ENCODE data around the gene FLYWCH1. TPM values are rescaled to one million over a fixed set of nuclear protein-coding genes. Genes with fewer than 3 reads are reported as not detected.

The FLYWCH1 gene
- total RNA-seq, 1 experiment from 2014 or later: 12.5 TPM

DNA sequence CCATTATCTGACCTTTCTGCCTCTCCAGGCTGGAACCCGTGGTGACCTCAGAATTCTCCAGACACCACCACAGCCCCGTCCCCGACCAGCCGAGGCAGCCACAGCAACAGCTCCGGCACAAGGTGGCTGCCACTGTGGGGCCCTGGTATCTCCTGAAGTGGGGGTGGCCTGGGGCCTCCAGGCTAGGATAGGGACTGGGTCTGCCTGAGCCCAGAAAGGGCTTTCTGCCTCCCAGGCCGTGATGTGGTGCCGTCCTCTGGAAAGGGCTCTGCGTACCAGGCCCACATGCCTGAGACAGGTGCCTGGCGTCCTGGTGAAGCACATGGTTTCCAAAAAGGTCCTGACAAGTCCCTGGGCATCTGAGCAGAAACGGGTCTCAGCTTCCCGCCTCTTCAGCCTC, 17.1 kb downstream of the FLYWCH1 start:
- Histone ChIP-seq H3K23me2 (ENCODE audit: insufficient read length, low read depth, low read length, poor library complexity, severe bottlenecking) (peaks cover 5% of the 10 kb centered on the region), H4K20me1 (ENCODE audit: control insufficient read depth, insufficient read depth, insufficient read length) (no peaks in the 10 kb centered on the region), H3T11ph (ENCODE audit: low read length) (no peak overlapping the region), H2AK5ac (ENCODE audit: insufficient read length, low read length) (no peak overlapping the region), H3K4me1 (ENCODE audit: insufficient read depth, low read length) (no peaks in the 10 kb centered on the region), H2BK5ac (ENCODE audit: insufficient read length, low read length) (no peak overlapping the region), H3K23ac (ENCODE audit: insufficient read length, low read depth, low read length) (no peak overlapping the region), H2AFZ (ENCODE audit: low read length) (no peak overlapping the region), H3K79me1 (ENCODE audit: insufficient read depth, low read depth, low read length, poor library complexity, severe bottlenecking) (no peaks in the 10 kb centered on the region), H2BK20ac (ENCODE audit: low read depth, low read length, poor library complexity, severe bottlenecking) (no peak overlapping the region), H4K5ac (ENCODE audit: insufficient read length, low read depth, low read length) (no peak overlapping the region), H2BK15ac (ENCODE audit: low read depth, low read length) (no peak overlapping the region), H3K9me3 (ENCODE audit: control insufficient read depth, low read depth, low read length) (no peaks in the 10 kb centered on the region), H3K9ac (ENCODE audit: extremely low read depth, insufficient read length, low read length) (no peak overlapping the region), H3K27me3 (ENCODE audit: insufficient read depth, low read length) (no peaks in the 10 kb centered on the region), H4K91ac (ENCODE audit: insufficient read length, low read depth, low read length) (no peak overlapping the region), H3K4ac (ENCODE audit: low read depth, low read length) (no peak overlapping the region), H3K14ac (ENCODE audit: insufficient read depth, low read length) (no peak overlapping the region), H3K18ac (ENCODE audit: insufficient read length, low read depth, low read length) (no peak overlapping the region), H3K56ac (ENCODE audit: insufficient read length, low read depth, low read length) (no peak overlapping the region), H4K8ac (replicated peaks; ENCODE audit: insufficient read length, low read depth, low read length) (no peak overlapping the region), H3K4me2 (ENCODE audit: insufficient read depth, insufficient read length, low read length) (no peak overlapping the region), H2BK12ac (ENCODE audit: insufficient read length, low read depth, low read length) (no peak overlapping the region), H3K79me2 (ENCODE audit: insufficient read depth, low read length) (no peaks in the 10 kb centered on the region), H2BK120ac (ENCODE audit: low read depth, low read length, poor library complexity, severe bottlenecking) (no peak overlapping the region), H3K27ac (ENCODE audit: insufficient read length, low read depth, low read length) (no peak overlapping the region)
- no peak for TF ChIP-seq CTCF (conservative IDR thresholded peaks at IDR 0.05)
- Mint-ChIP-seq H3K4me3 (no peak overlapping the region), H3K27me3 (ENCODE audit: low read depth) (peaks cover 6% of the 10 kb centered on the region), H3K36me3 (ENCODE audit: insufficient read depth in 1 of 3, low read depth in 3 of 3) (peaks cover 9 to 12% (median 10%) of the 10 kb centered on the region in 3 experiments; a peak in 6 of 7 replicates), H3K4me1 (peaks cover 28 to 30% of the 10 kb centered on the region in 2 experiments), H3K9me3 (peaks cover 10 to 11% of the 10 kb centered on the region in 2 experiments), H3K27ac (peak overlapping the region in 1 of 3 experiments; percentile 88; a peak in 2 of 7 replicates)
- no CpG with 5 or more reads among the region's 11 CpGs for WGBS (ENCODE audit: extremely low coverage, insufficient read length, low lambda C conversion rate)
- DNase-seq: no peak

All from H9 (cell line).